H9 (cell line): ENCODE data around the gene CDR2L. TPM values are rescaled to one million over a fixed set of nuclear protein-coding genes. Genes with fewer than 3 reads are reported as not detected.

Source experiments
- DNase-seq: peaks from one replicate; pipeline ENCODE4 v3.0.0-alpha.2; 2017
- H2AFZ ChIP-seq: one replicate; pipeline ENCODE4 v1.6.1; 2013; ENCODE audit warnings: mild to moderate bottlenecking, low read length, control low read depth, moderate library complexity
- H2AK5ac ChIP-seq: 2 replicates; pipeline ENCODE4 v1.6.1; 2013; ENCODE audit warnings: low read length, control low read depth, mixed read lengths; ENCODE audit not compliant: insufficient read length
- H2BK120ac ChIP-seq: one replicate; pipeline ENCODE4 v1.6.1; 2013; ENCODE audit warnings: low read depth, mild to moderate bottlenecking, low read length, control low read depth, inconsistent platforms; ENCODE audit not compliant: poor library complexity, severe bottlenecking
- H2BK12ac ChIP-seq: 2 replicates; pipeline ENCODE4 v1.6.1; 2013; ENCODE audit warnings: low read length, control low read depth, mixed read lengths, low read depth; ENCODE audit not compliant: insufficient read length
- H2BK15ac ChIP-seq: 2 replicates; pipeline ENCODE4 v1.6.1; 2013; ENCODE audit warnings: low read depth, low read length, control low read depth
- H2BK20ac ChIP-seq: one replicate; pipeline ENCODE4 v1.6.1; 2013; ENCODE audit warnings: low read depth, mild to moderate bottlenecking, low read length, control low read depth, inconsistent platforms; ENCODE audit not compliant: poor library complexity, severe bottlenecking
- H2BK5ac ChIP-seq: 2 replicates; pipeline ENCODE4 v1.6.1; 2013; ENCODE audit warnings: low read length, control low read depth, mixed read lengths; ENCODE audit not compliant: insufficient read length
- H3K14ac ChIP-seq: 2 replicates; pipeline ENCODE4 v1.6.1; 2013; ENCODE audit warnings: low read length, control low read depth; ENCODE audit not compliant: insufficient read depth
- H3K18ac ChIP-seq: 2 replicates; pipeline ENCODE4 v1.6.1; 2013; ENCODE audit warnings: low read depth, mild to moderate bottlenecking, mixed read lengths, low read length, control low read depth; ENCODE audit not compliant: insufficient read length
- H3K23ac ChIP-seq: 2 replicates; pipeline ENCODE4 v1.6.1; 2013; ENCODE audit warnings: low read length, control low read depth, mixed read lengths, low read depth; ENCODE audit not compliant: insufficient read length
- H3K23me2 ChIP-seq: 2 replicates; pipeline ENCODE4 v1.6.1; 2013; ENCODE audit warnings: low read depth, mild to moderate bottlenecking, mixed read lengths, low read length, control low read depth; ENCODE audit not compliant: insufficient read length, poor library complexity, severe bottlenecking
- H3K27ac ChIP-seq: 2 replicates; pipeline ENCODE4 v1.5.1; 2013; ENCODE audit warnings: low read length, control low read depth, mixed read lengths, low read depth; ENCODE audit not compliant: insufficient read length
- H3K27me3 ChIP-seq: 2 replicates; pipeline ENCODE4 v1.6.1; 2013; ENCODE audit warnings: low read length, control low read depth, inconsistent platforms; ENCODE audit not compliant: insufficient read depth
- H3K4ac ChIP-seq: 2 replicates; pipeline ENCODE4 v1.6.1; 2013; ENCODE audit warnings: low read depth, mild to moderate bottlenecking, control low read depth, inconsistent platforms, low read length, moderate library complexity
- H3K4me1 ChIP-seq: 2 replicates; pipeline ENCODE4 v1.6.1; 2013; ENCODE audit warnings: low read length, control low read depth, inconsistent platforms; ENCODE audit not compliant: insufficient read depth
- H3K4me2 ChIP-seq: 2 replicates; pipeline ENCODE4 v1.6.1; 2013; ENCODE audit warnings: low read length, control low read depth, mixed read lengths; ENCODE audit not compliant: insufficient read length, insufficient read depth
- H3K56ac ChIP-seq: 2 replicates; pipeline ENCODE4 v1.6.1; 2013; ENCODE audit warnings: low read depth, mild to moderate bottlenecking, mixed read lengths, low read length, control low read depth; ENCODE audit not compliant: insufficient read length
- H3K79me1 ChIP-seq: 2 replicates; pipeline ENCODE4 v1.6.1; 2013; ENCODE audit warnings: low read depth, mild to moderate bottlenecking, moderate library complexity, low read length, control low read depth, inconsistent platforms; ENCODE audit not compliant: insufficient read depth, poor library complexity, severe bottlenecking
- H3K79me2 ChIP-seq: 2 replicates; pipeline ENCODE4 v1.6.1; 2013; ENCODE audit warnings: low read length, control low read depth, inconsistent platforms; ENCODE audit not compliant: insufficient read depth
- H3K9ac ChIP-seq: 2 replicates; pipeline ENCODE4 v1.6.1; 2013; ENCODE audit warnings: low read length, control low read depth, mixed read lengths; ENCODE audit not compliant: insufficient read length; ENCODE audit errors: extremely low read depth
- H3K9me3 ChIP-seq: one replicate; pipeline ENCODE4 v1.6.1; 2013; ENCODE audit warnings: low read depth, low read length, inconsistent platforms; ENCODE audit not compliant: control insufficient read depth
- H3T11ph ChIP-seq: one replicate; pipeline ENCODE4 v1.6.1; 2013; ENCODE audit warnings: mild to moderate bottlenecking, low read length, control low read depth, inconsistent platforms
- H4K20me1 ChIP-seq: one replicate; pipeline ENCODE4 v1.6.1; 2013; ENCODE audit not compliant: control insufficient read depth, insufficient read length, insufficient read depth
- H4K5ac ChIP-seq: 2 replicates; pipeline ENCODE4 v1.6.1; 2013; ENCODE audit warnings: low read depth, mild to moderate bottlenecking, mixed read lengths, low read length, control low read depth; ENCODE audit not compliant: insufficient read length
- H4K8ac ChIP-seq: replicated peaks from 2 replicates; pipeline ENCODE4 v1.6.1; 2013; ENCODE audit warnings: low read length, control low read depth, mixed read lengths, low read depth; ENCODE audit not compliant: insufficient read length
- H4K91ac ChIP-seq: 2 replicates; pipeline ENCODE4 v1.6.1; 2013; ENCODE audit warnings: low read depth, mild to moderate bottlenecking, moderate library complexity, mixed read lengths, low read length, control low read depth; ENCODE audit not compliant: insufficient read length
- H3K27ac Mint-ChIP-seq, 3 experiments: 2 replicates in 2 of 3; 3 replicates in 1 of 3; pipeline ENCODE4 v1.8.0; 2020 to 2021; ENCODE audit warnings: mixed read lengths in 3 of 3, mild to moderate bottlenecking in 1 of 3, moderate library complexity in 1 of 3
- H3K27me3 Mint-ChIP-seq: 2 replicates; pipeline ENCODE4 v1.8.0; 2021; ENCODE audit warnings: low read depth, mild to moderate bottlenecking, moderate library complexity, mixed read lengths
- H3K36me3 Mint-ChIP-seq, 3 experiments: 2 replicates in 2 of 3; 3 replicates in 1 of 3; pipeline ENCODE4 v1.8.0; 2020 to 2021; ENCODE audit warnings: low read depth in 3 of 3, mixed read lengths in 3 of 3; ENCODE audit not compliant: insufficient read depth in 1 of 3
- H3K4me1 Mint-ChIP-seq, 2 experiments: 2 replicates each; pipeline ENCODE4 v1.8.0; 2020; ENCODE audit warnings: mixed read lengths in 2 of 2
- H3K4me3 Mint-ChIP-seq, 2 experiments: 2 replicates in 1 of 2; 3 replicates in 1 of 2; pipeline ENCODE4 v1.8.0; 2020 to 2021; ENCODE audit warnings: mild to moderate bottlenecking in 2 of 2, mixed read lengths in 2 of 2, moderate library complexity in 1 of 2
- H3K9me3 Mint-ChIP-seq, 2 experiments: 2 replicates in 1 of 2; 3 replicates in 1 of 2; pipeline ENCODE4 v1.8.0; 2020; ENCODE audit warnings: mild to moderate bottlenecking in 2 of 2, mixed read lengths in 2 of 2, moderate library complexity in 1 of 2
- CTCF ChIP-seq: fragments of 200-600 bp; sonication (generic); conservative IDR thresholded peaks from 3 replicates; pipeline ENCODE4 v1.8.0; 2021; ENCODE audit warnings: antibody characterized with exemption, mild to moderate bottlenecking
- WGBS: extraction: QIAGEN DNeasy Blood & Tissue Kit; methylation state at CpG from one replicate; pipeline ENCODE4 v1.1.7; 2013; ENCODE audit warnings: missing lambda C conversion rate, low lambda C conversion rate, mixed read lengths; ENCODE audit not compliant: insufficient read length; ENCODE audit errors: extremely low coverage; 5-methylcytosine and 5-hydroxymethylcytosine counted together
- total RNA-seq: library from RNA; stranded (reverse); gene quantifications from 2 replicates; pipeline ENCODE4 v1.2.1, GENCODE V29; 2021

CDR2L gene
- total RNA-seq, 1 experiment from 2014 or later: 23.3 TPM

GRCh38 chr17:74972107-74972972, 15.1 kb upstream of the CDR2L start, which contains the start of gene HID1:
Gene HID1, minus strand, starts transcription at chr17:74972759. Its CDS starts 103 bp downstream, at chr17:74972656.
- no peak within 1 kb of the TSS for H3K23ac ChIP-seq
- H2BK20ac ChIP-seq: no peak within 1 kb of the TSS
- H3K18ac ChIP-seq: no peak within 1 kb of the TSS
- H2AK5ac ChIP-seq: no peak within 1 kb of the TSS
- no peak within 1 kb of the TSS for H2BK12ac ChIP-seq
- H3K4ac ChIP-seq: no peak within 1 kb of the TSS
- 0 out of 2 replicates have a peak within 1 kb of the TSS, but pooled peaks have one; percentile 58 for H3K14ac ChIP-seq
- H2AFZ ChIP-seq: no peak within 1 kb of the TSS
- Mint-ChIP-seq H3K4me1 (peaks cover 10 to 19% of the 10 kb centered on the region in 2 experiments), H3K4me3 (peak within 1 kb of the TSS; percentile 67 to 83), H3K27me3 (peaks cover 60% of the 10 kb centered on the region), H3K27ac (no peak within 1 kb of the TSS), H3K36me3 (no peaks in the 10 kb centered on the region), H3K9me3 (peaks cover 0 to 2% of the 10 kb centered on the region in 2 experiments; a peak in 1 of 5 replicates)
- no peaks in the 10 kb centered on the region for H3K79me1 ChIP-seq
- H2BK120ac ChIP-seq: no peak within 1 kb of the TSS
- peak within 1 kb of the TSS; percentile 84 for H3K4me2 ChIP-seq
- H4K5ac ChIP-seq: no peak within 1 kb of the TSS
- peaks cover 19% of the 10 kb centered on the region for H3K27me3 ChIP-seq
- H3T11ph ChIP-seq: no peak within 1 kb of the TSS
- peak; percentile 93 for DNase-seq
- no peak within 1 kb of the TSS for H4K91ac ChIP-seq
- TF ChIP-seq CTCF: no peak
- H2BK5ac ChIP-seq: no peak within 1 kb of the TSS
- H3K9ac ChIP-seq: no peak within 1 kb of the TSS
- no peak within 1 kb of the TSS for H3K56ac ChIP-seq
- no peaks in the 10 kb centered on the region; the same call in 1 of the 2 replicates for H3K4me1 ChIP-seq
- no peak within 1 kb of the TSS for H4K8ac ChIP-seq
- H3K27ac ChIP-seq: no peak within 1 kb of the TSS
- no peaks in the 10 kb centered on the region for H3K9me3 ChIP-seq
- H3K23me2 ChIP-seq: peaks cover 8% of the 10 kb centered on the region
- no peaks in the 10 kb centered on the region for H3K79me2 ChIP-seq
- no peak within 1 kb of the TSS for H2BK15ac ChIP-seq
- no peaks in the 10 kb centered on the region for H4K20me1 ChIP-seq
- no CpG with 5 or more reads among the region's 95 CpGs for WGBS
